K562 treated with DMSO at 1 percent for 24 hours (cell line): Measurements from ENCODE around the gene C3AR1. TPM values are rescaled to one million over a fixed set of nuclear protein-coding genes. Genes with fewer than 3 reads are reported as not detected.

Experiments used
- total RNA-seq: library from RNA; unstranded; fragments of 300-600 nt; gene quantifications from 2 replicates; pipeline ENCODE4 v1.2.3, GENCODE V29; 2022; ENCODE audit warnings: low read depth; ENCODE audit not compliant: insufficient read depth

The C3AR1 gene
- 1.9 TPM in 2 replicates for total RNA-seq

GRCh38 chr12:8065991-8066594 is at the start of gene C3AR1:
C3AR1 (minus strand) TSS chr12:8066359; CDS start chr12:8060185, 6,174 bp downstream.

GRCh38 chr12:8032242-8033152 is 33.7 kb downstream of the C3AR1 start, which contains the start of gene FOXJ2:
FOXJ2 (plus strand) TSS chr12:8032716; CDS start chr12:8039833, 7,117 bp downstream.

Other genes with a start within 250 kb of the C3AR1 start
- 0.90 and 0.97 TPM in 2 replicates for gene SLC2A14, start 193.4 kb downstream of the C3AR1 start, total RNA-seq
- gene SLC2A3, start 130.2 kb downstream of the C3AR1 start, total RNA-seq: 55.8 and 68.6 TPM in 2 replicates
- gene FOXJ2, start 33.6 kb downstream of the C3AR1 start, total RNA-seq: 5.2 and 5.5 TPM in 2 replicates
- gene NECAP1, start 15.9 kb upstream of the C3AR1 start, total RNA-seq: 11.9 and 15.3 TPM in 2 replicates
- gene CLEC4A, start 57.3 kb upstream of the C3AR1 start, total RNA-seq: not detected in 2 replicates
- gene ZNF705A, start 90.7 kb upstream of the C3AR1 start, total RNA-seq: not detected in 2 replicates
- 0.25 and 0.27 TPM in 2 replicates for gene FAM90A1, start 161.3 kb upstream of the C3AR1 start, total RNA-seq